Measurements from ENCODE around the gene ATXN7L2. TPM values are rescaled to one million over a fixed set of nuclear protein-coding genes. Genes with fewer than 3 reads are reported as not detected.
A peak's percentile ranks its signal among the peaks of the same experiment; 100 is the strongest.
"Not testable (repeated sequence)": the region's sequence is repeated elsewhere in the genome, so short reads cannot be mapped to it uniquely, and the experiment has no call there.

Gene ATXN7L2
- total RNA-seq, 4 donors from 2014 or later, result 2.2 to 3.3 (median 2.7) TPM

GRCh38 chr1:109443476-109443875 lies 40.2 kb upstream of the ATXN7L2 start:
- no peak for DNase-seq (ENCODE audit: extremely low spot score)
- Histone ChIP-seq H3K4me1 (peaks cover 0 to 4% (median 0%) of the 10 kb centered on the region in 4 donors), H3K36me3 (no peaks in the 10 kb centered on the region), H3K4me3 (no peak overlapping the region), H3K9me3 (no peaks in the 10 kb centered on the region), H3K27ac (replicated peaks in 1 of 4) (no peak overlapping the region), H3K27me3 (peaks cover 0 to 27% (median 3%) of the 10 kb centered on the region in 4 donors)
- intact Hi-C loops (cut with DNase I), result no loop called here
- WGBS, result 57% methylated on average over 2 of the region's 2 CpGs
- no peak for TF ChIP-seq POLR2A (IDR thresholded peaks at IDR 0.05; ENCODE audit: low read depth)
- TF ChIP-seq, protein P1, sequence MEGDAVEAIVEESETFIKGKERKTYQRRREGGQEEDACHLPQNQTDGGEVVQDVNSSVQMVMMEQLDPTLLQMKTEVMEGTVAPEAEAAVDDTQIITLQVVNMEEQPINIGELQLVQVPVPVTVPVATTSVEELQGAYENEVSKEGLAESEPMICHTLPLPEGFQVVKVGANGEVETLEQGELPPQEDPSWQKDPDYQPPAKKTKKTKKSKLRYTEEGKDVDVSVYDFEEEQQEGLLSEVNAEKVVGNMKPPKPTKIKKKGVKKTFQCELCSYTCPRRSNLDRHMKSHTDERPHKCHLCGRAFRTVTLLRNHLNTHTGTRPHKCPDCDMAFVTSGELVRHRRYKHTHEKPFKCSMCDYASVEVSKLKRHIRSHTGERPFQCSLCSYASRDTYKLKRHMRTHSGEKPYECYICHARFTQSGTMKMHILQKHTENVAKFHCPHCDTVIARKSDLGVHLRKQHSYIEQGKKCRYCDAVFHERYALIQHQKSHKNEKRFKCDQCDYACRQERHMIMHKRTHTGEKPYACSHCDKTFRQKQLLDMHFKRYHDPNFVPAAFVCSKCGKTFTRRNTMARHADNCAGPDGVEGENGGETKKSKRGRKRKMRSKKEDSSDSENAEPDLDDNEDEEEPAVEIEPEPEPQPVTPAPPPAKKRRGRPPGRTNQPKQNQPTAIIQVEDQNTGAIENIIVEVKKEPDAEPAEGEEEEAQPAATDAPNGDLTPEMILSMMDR (IDR thresholded peaks at IDR 0.05), result no peak
- no peak for TF ChIP-seq EP300 (IDR thresholded peaks at IDR 0.05)
- no peak for TF ChIP-seq POLR2AphosphoS5 (IDR thresholded peaks at IDR 0.05)

GRCh38 chr1:109444346-109444745 lies 39.4 kb upstream of the ATXN7L2 start:
- Histone ChIP-seq H3K27me3 (peaks cover 0 to 27% (median 3%) of the 10 kb centered on the region in 4 donors), H3K4me3 (no peak overlapping the region), H3K9me3 (no peaks in the 10 kb centered on the region), H3K27ac (replicated peaks in 1 of 4) (no peak overlapping the region), H3K36me3 (no peaks in the 10 kb centered on the region), H3K4me1 (no peaks in the 10 kb centered on the region)
- peak; percentile 45 for DNase-seq (ENCODE audit: extremely low spot score)
- intact Hi-C loops (cut with DNase I), result no loop called here
- WGBS, result 88% methylated on average over 1 of the region's 1 CpG
- TF ChIP-seq EP300 (IDR thresholded peaks at IDR 0.05) (no peak), POLR2AphosphoS5 (IDR thresholded peaks at IDR 0.05) (no peak), POLR2A (IDR thresholded peaks at IDR 0.05; ENCODE audit: low read depth) (no peak)
- TF ChIP-seq, protein P1 (IDR thresholded peaks at IDR 0.05), result no peak

- H3K27ac ChIP-seq (replicated peaks in 1 of 4); intact Hi-C loops (cut with DNase I): not testable (repeated sequence)
- 77% methylated on average over 11 of the region's 11 CpGs for WGBS
Measured at GRCh38 chr1:109445949-109446695, 37.6 kb upstream of the ATXN7L2 start.

DNA sequence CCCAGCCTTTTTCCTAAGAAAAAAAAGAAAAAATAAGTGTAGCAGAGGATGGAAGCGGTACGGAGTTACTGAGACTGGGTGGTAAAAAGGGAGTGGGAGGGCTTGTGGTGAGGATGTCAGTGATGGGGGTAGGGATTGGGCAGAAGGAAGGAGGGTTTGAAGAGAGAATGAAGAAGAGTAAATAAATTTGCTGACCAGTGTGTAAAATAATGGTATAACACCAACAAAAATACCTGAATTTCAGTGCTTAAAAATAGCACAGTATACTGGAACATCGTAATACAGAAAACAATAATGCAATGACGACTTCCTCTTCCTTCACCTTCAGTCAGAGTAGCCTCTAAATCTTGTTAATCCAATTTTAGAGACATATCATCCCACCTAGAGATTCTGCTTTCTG lies 36.2 kb upstream of the ATXN7L2 start:
- Histone ChIP-seq H3K27ac (replicated peaks in 1 of 4) (no peak overlapping the region), H3K4me1 (no peaks in the 10 kb centered on the region), H3K9me3 (no peaks in the 10 kb centered on the region), H3K36me3 (no peaks in the 10 kb centered on the region), H3K27me3 (peaks cover 0 to 18% (median 3%) of the 10 kb centered on the region in 4 donors), H3K4me3 (no peak overlapping the region)
- intact Hi-C loops (cut with DNase I), result no loop called here
- TF ChIP-seq EP300 (IDR thresholded peaks at IDR 0.05), result no peak
- TF ChIP-seq, protein P1 (IDR thresholded peaks at IDR 0.05), result no peak
- TF ChIP-seq POLR2A (IDR thresholded peaks at IDR 0.05; ENCODE audit: low read depth), result no peak
- TF ChIP-seq POLR2AphosphoS5 (IDR thresholded peaks at IDR 0.05), result no peak
- 67% methylated on average over 4 of the region's 4 CpGs for WGBS
- DNase-seq (ENCODE audit: extremely low spot score), result no peak

More at GRCh38 chr1:109445949-109446695, 37.6 kb upstream of the ATXN7L2 start:
- peaks cover 0 to 27% (median 3%) of the 10 kb centered on the region in 4 donors for H3K27me3 ChIP-seq
- DNase-seq (ENCODE audit: extremely low spot score), result peak; percentile 17
- not testable (repeated sequence) for H3K4me3 ChIP-seq, H3K9me3 ChIP-seq, H3K36me3 ChIP-seq, H3K4me1 ChIP-seq

GRCh38 chr1:109454497-109455133 lies 29.1 kb upstream of the ATXN7L2 start:
- no peak for DNase-seq (ENCODE audit: extremely low spot score)
- Histone ChIP-seq H3K4me1 (no peaks in the 10 kb centered on the region), H3K4me3 (no peak overlapping the region), H3K27ac (replicated peaks in 1 of 4) (no peak overlapping the region), H3K9me3 (peaks cover 0 to 6% (median 0%) of the 10 kb centered on the region in 4 donors), H3K27me3 (no peaks in the 10 kb centered on the region), H3K36me3 (no peaks in the 10 kb centered on the region)
- TF ChIP-seq, protein P1 (IDR thresholded peaks at IDR 0.05), result no peak
- no peak for TF ChIP-seq EP300 (IDR thresholded peaks at IDR 0.05)
- TF ChIP-seq POLR2A (IDR thresholded peaks at IDR 0.05; ENCODE audit: low read depth), result no peak
- 94% methylated on average over 1 of the region's 1 CpG for WGBS
- intact Hi-C loops (cut with DNase I), result no loop called here

All from esophagus muscularis mucosa (tissue), 4 donors.